HG02981 (cell line): ENCODE data around the gene NET1.
"Not testable (repeated sequence)": the region's sequence is repeated elsewhere in the genome, so short reads cannot be mapped to it uniquely, and the experiment has no call there.

Experiments used
- ATAC-seq: cut with Tn5 transposase; IDR thresholded peaks from one replicate; pipeline ENCODE4 v1.9.1; 2021; ENCODE audit warnings: mild to moderate bottlenecking, moderate library complexity; ENCODE audit not compliant: unreplicated experiment

NET1 gene

DNA sequence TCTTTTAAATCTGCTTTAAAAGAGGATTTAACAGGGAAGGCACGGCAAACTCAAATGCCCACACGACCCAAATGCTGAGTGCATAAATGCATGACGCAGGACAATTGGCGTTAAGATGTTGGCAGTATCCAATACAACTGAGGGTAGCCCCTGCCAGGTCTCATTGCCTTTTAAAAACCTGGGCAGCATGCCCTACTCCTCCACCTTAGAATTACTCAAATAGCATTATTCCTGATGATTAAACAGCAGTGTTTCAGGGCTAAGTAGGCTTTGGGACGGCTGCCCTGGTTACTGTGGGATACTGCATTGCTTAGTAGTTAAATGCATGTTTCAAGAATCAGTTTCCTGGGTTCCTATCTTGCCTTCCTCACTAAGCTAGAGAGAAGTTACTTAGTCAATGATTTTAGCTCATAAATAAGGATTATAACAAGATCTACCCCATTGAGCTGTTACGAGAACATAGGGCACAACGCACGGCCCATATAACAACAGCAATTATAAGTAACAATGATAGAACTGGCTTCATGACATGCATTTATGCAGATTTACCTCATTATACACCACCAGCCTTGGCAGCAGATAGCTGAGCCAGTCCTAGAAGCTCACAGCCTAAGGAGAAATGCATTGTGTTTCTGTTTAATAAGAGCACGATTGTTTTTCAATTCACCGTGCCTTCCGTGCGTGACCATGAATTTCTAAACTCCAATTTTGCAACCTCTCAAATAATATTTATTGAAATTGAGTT, 15.6 kb upstream of the NET1 start:
- no peak for ATAC-seq

- ATAC-seq: no peak
Observed at GRCh38 chr10:5399332-5399731, 13.0 kb upstream of the NET1 start.

- ATAC-seq: no peak
Observed at GRCh38 chr10:5400468-5401240, 11.7 kb upstream of the NET1 start.

GRCh38 chr10:5402798-5403197, 9.6 kb upstream of the NET1 start:
- no peak for ATAC-seq

GRCh38 chr10:5404208-5405041, 7.9 kb upstream of the NET1 start, which contains the start of gene TUBAL3:
TUBAL3 (minus strand) TSS chr10:5404828; CDS start chr10:5404792, 36 bp downstream.
- no peak for ATAC-seq

GRCh38 chr10:5406918-5407317, 5.4 kb upstream of the NET1 start:
- ATAC-seq: no peak

DNA sequence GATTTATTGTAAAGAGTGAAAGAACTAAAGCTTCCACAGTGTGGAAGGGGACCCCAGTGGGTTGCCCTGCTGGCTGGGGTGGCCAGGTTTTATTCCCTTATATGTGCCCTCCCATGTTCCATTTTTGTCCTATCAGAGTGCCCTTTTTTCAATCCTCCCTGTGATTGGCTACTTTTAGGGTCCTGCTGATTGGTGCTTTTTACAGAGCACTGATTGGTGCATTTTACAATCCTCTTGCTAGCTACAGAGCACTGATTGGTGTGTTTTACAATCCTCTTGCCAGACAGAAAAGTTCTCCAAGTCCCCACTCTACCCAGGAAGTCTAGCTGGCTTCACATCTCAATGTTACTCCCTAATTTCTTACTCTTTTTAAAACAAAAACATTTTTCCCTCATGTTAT, 1.6 kb upstream of the NET1 start:
- not testable (repeated sequence) for ATAC-seq

- ATAC-seq: no peak
Observed at GRCh38 chr10:5411941-5412276, 448 bp upstream of the NET1 start.

DNA sequence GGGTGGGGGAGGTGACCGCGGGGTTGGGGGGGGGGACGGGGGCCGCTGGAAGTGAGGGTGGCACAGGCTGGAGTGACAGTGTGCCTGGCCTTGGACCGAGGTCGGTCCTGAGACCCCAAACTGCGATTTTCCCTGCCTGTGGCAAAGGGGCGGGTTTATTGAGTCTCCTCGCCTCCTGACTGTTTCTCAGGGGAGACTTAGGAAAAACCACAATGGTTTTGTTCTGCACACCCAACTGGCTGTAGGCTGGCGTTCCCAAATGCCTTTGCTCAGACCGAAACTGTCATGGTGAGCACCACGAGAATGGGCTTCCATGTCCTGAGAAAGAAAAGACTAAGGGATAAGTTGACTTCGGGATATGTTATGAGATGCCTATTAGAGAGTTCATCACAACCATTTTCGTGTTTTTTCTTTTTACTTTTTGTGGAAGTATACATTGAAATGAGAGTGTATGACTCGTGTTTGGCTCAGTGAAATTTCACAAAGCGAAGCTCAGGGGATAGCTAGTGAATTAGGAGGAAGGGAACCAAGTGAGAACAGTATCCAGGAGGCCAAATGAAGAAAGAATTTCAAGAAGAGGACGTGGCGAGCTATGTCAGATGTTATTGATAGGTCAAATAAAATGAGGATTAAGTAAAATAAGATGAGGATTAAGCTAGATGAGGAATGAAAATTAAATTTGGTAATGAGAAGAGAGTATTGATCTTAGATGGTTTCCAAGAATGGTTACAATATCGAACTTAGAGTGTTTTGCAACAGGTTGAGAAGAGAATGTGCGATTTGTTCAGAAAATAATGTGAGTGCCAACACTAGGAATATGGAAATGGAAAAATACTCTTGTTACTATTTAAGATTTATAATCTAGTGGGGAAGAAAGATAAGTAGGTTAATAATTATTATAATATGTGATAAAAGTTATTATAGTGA, 918 bp downstream of the NET1 start:
- ATAC-seq: no peak

GRCh38 chr10:5416981-5417380, 4.6 kb downstream of the NET1 start:
- no peak for ATAC-seq

GRCh38 chr10:5418584-5418983, 6.2 kb downstream of the NET1 start:
- no peak for ATAC-seq

GRCh38 chr10:5419466-5420094, 7.2 kb downstream of the NET1 start:
- no peak for ATAC-seq

- ATAC-seq: no peak
Observed at GRCh38 chr10:5423771-5424170, 11.4 kb downstream of the NET1 start.

GRCh38 chr10:5424751-5425150, 12.4 kb downstream of the NET1 start:
- ATAC-seq: no peak

DNA sequence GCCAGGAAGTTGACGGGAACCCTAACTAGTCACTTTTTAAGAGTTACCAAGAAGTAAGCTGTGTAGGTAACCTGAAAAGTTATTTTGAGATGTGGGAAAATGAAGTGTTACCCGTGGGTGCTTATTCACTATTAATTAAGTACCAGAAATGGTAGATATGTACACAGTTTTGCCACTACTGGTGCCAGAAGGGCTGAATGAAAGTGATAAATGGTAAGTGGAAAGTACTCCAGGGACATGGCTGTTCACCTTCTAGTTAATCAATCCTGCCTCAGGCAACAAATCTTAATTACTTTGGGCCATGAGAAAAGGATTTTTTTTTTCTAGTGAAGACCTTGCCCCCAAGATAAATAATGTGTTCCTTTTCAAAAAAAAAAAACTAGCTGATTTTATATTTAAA, 15.8 kb downstream of the NET1 start:
- ATAC-seq: no peak

DNA sequence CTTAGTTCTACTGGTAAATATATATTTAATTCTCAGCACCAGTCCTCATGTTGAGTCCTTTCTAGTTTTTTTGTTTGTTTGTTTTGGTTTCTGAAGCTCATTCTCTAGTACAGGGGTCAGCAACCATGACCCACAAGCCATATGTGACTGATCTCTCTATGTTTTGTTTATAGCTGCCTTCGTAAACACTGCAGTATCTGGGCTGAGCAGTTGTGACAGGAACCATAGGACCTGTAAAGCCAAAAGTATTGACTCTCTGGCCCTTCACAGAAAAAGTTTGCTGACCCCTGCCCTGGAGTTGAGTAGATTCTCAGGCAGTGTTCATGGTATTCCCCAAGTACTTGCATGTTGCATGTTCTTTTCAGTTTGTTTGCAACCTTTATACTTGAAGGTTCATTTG, 20.8 kb downstream of the NET1 start:
- ATAC-seq: peak; percentile 57

GRCh38 chr10:5434017-5434753, 21.8 kb downstream of the NET1 start:
- ATAC-seq: peak; percentile 53

GRCh38 chr10:5435328-5435727, 23.0 kb downstream of the NET1 start:
- no peak for ATAC-seq

DNA sequence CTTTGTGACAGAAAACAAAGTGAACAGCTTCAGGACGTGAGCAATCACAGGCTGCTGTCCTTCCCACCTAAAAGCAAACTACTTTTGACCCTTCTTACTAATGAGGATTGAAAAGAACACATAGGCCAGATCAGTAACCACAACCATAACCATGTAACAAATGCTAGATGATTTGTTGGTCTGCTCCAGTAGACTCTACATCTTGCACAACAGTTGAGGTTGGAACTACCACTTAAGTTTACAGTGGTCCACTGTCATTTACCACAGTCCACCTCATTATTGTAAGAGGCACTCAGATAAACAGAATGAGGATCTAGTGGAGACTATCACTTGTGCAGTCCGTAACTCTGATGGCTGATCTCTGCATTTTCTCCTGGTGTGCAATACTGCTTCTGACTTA, 27.8 kb downstream of the NET1 start:
- ATAC-seq: no peak
